ENCODE results near the gene NUMB.

DNA sequence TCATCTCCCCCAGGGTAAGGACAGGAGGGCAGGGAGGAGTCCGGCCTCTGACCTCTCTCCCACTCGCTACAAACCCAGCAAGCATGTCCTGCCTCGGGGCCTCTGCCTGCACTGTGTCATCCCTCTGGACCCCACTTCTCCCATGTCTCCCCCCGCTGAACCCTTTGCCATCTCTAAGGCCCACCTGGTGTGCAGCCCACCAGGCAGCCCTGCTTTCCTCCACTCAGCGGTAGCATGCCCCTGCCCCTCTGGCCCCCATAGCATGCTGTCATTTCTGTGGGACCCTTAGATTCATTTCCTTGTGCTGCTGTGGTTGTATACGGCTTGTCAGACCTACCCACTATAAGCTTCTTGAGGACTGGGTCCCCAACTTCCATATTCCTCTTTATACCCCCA lies 203.3 kb downstream of the NUMB start:
- TF ChIP-seq, protein P1, sequence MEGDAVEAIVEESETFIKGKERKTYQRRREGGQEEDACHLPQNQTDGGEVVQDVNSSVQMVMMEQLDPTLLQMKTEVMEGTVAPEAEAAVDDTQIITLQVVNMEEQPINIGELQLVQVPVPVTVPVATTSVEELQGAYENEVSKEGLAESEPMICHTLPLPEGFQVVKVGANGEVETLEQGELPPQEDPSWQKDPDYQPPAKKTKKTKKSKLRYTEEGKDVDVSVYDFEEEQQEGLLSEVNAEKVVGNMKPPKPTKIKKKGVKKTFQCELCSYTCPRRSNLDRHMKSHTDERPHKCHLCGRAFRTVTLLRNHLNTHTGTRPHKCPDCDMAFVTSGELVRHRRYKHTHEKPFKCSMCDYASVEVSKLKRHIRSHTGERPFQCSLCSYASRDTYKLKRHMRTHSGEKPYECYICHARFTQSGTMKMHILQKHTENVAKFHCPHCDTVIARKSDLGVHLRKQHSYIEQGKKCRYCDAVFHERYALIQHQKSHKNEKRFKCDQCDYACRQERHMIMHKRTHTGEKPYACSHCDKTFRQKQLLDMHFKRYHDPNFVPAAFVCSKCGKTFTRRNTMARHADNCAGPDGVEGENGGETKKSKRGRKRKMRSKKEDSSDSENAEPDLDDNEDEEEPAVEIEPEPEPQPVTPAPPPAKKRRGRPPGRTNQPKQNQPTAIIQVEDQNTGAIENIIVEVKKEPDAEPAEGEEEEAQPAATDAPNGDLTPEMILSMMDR (CRISPR knock-in tag; IDR thresholded peaks at IDR 0.05) = no peak
- TF ChIP-seq MXD1 (CRISPR knock-in tag; IDR thresholded peaks at IDR 0.05) = no peak
